OCI-LY7 (cell line): Measurements from ENCODE around the gene NINJ2.

ENCODE experiments used
- CTCF ChIP-seq: fragments of 200-600 bp; sonication (generic); conservative IDR thresholded peaks from 2 replicates; pipeline ENCODE4 v1.5.1; 2014; ENCODE audit warnings: mild to moderate bottlenecking, antibody characterized with exemption, low read length, moderate library complexity, mixed read lengths
- EZH2phosphoT487 ChIP-seq: fragments of 200-600 bp; sonication (generic); IDR thresholded peaks from 2 replicates; pipeline ENCODE4 v1.6.1; 2018; ENCODE audit warnings: low read depth, borderline replicate concordance, mild to moderate bottlenecking, mixed run types, antibody characterized with exemption, low read length, moderate library complexity, mixed read lengths

- TF ChIP-seq CTCF (no peak), EZH2phosphoT487 (no peak)
Observed at GRCh38 chr12:565589-566105, 97.6 kb downstream of the NINJ2 start.
